ACC112 (cell line): ENCODE measurements around the gene SDK2.

ENCODE experiments used
- H2AFZ ChIP-seq: fragments of 200-600 bp; sonication (generic); one replicate; pipeline ENCODE4 v1.6.0; 2017; ENCODE audit warnings: antibody characterized with exemption, low read length; ENCODE audit not compliant: unreplicated experiment
- H3K27ac ChIP-seq: fragments of 200-600 bp; sonication (generic); 2 replicates; pipeline ENCODE4 v1.5.1; 2014; ENCODE audit warnings: low read depth, mild to moderate bottlenecking, antibody characterized with exemption, low read length, moderate library complexity
- H3K27me3 ChIP-seq: fragments of 200-600 bp; sonication (generic); 2 replicates; pipeline ENCODE4 v1.6.1; 2014; ENCODE audit warnings: mild to moderate bottlenecking, antibody characterized with exemption, low read length, moderate library complexity, mixed read lengths; ENCODE audit not compliant: insufficient read depth
- H3K36me3 ChIP-seq: fragments of 200-600 bp; sonication (generic); 2 replicates; pipeline ENCODE4 v1.6.1; 2016; ENCODE audit warnings: mild to moderate bottlenecking, antibody characterized with exemption, low read length, moderate library complexity, mixed read lengths; ENCODE audit not compliant: insufficient read depth
- H3K4me1 ChIP-seq: fragments of 200-600 bp; sonication (generic); one replicate; pipeline ENCODE4 v1.6.1; 2016; ENCODE audit warnings: low read length, mixed read lengths; ENCODE audit not compliant: insufficient read depth, unreplicated experiment, control insufficient read depth
- H3K4me3 ChIP-seq: fragments of 200-600 bp; sonication (generic); 2 replicates; pipeline ENCODE4 v1.5.1; 2014; ENCODE audit warnings: mild to moderate bottlenecking, low read depth, low read length
- H3K79me2 ChIP-seq: fragments of 200-600 bp; sonication (generic); one replicate; pipeline ENCODE4 v1.6.0; 2016; ENCODE audit warnings: low read length; ENCODE audit not compliant: control insufficient read depth, unreplicated experiment, insufficient read depth

SDK2 gene

GRCh38 chr17:73508057-73508930, 136.0 kb downstream of the SDK2 start:
- no peaks in the 10 kb centered on the region for H3K79me2 ChIP-seq
- no peak overlapping the region for H3K4me3 ChIP-seq
- no peaks in the 10 kb centered on the region for H3K4me1 ChIP-seq
- peaks cover 8% of the 10 kb centered on the region for H3K27me3 ChIP-seq
- no peaks in the 10 kb centered on the region for H3K36me3 ChIP-seq
- H2AFZ ChIP-seq: no peak overlapping the region
- no peak overlapping the region for H3K27ac ChIP-seq

GRCh38 chr17:73506470-73507435, 137.5 kb downstream of the SDK2 start:
- no peak overlapping the region for H2AFZ ChIP-seq
- H3K4me1 ChIP-seq: no peaks in the 10 kb centered on the region
- 0 out of 2 replicates have a peak, but pooled peaks cover 3% of the 10 kb centered on the region for H3K27me3 ChIP-seq
- H3K27ac ChIP-seq: no peak overlapping the region
- H3K79me2 ChIP-seq: no peaks in the 10 kb centered on the region
- no peak overlapping the region for H3K4me3 ChIP-seq
- H3K36me3 ChIP-seq: no peaks in the 10 kb centered on the region

- Histone ChIP-seq H2AFZ (no peak overlapping the region), H3K4me1 (no peaks in the 10 kb centered on the region), H3K27me3 (peaks cover 3% of the 10 kb centered on the region; the same call in 1 of the 2 replicates), H3K79me2 (no peaks in the 10 kb centered on the region), H3K4me3 (no peak overlapping the region), H3K36me3 (no peaks in the 10 kb centered on the region), H3K27ac (no peak overlapping the region)
These were observed 140.7 kb downstream of the SDK2 start for GRCh38 chr17:73503560-73503959.

- H3K4me1 ChIP-seq: no peaks in the 10 kb centered on the region
- no peak overlapping the region for H2AFZ ChIP-seq
- H3K79me2 ChIP-seq: no peaks in the 10 kb centered on the region
- H3K27me3 ChIP-seq: peaks cover 12% of the 10 kb centered on the region
- no peaks in the 10 kb centered on the region for H3K36me3 ChIP-seq
- H3K27ac ChIP-seq: no peak overlapping the region
- no peak overlapping the region for H3K4me3 ChIP-seq
These were observed 143.7 kb downstream of the SDK2 start for GRCh38 chr17:73500414-73500999.

GRCh38 chr17:73498886-73499554, 145.2 kb downstream of the SDK2 start:
- H3K36me3 ChIP-seq: no peaks in the 10 kb centered on the region
- H2AFZ ChIP-seq: no peak overlapping the region
- peaks cover 22% of the 10 kb centered on the region for H3K27me3 ChIP-seq
- no peaks in the 10 kb centered on the region for H3K79me2 ChIP-seq
- H3K4me3 ChIP-seq: no peak overlapping the region
- H3K27ac ChIP-seq: no peak overlapping the region
- H3K4me1 ChIP-seq: no peaks in the 10 kb centered on the region

- H3K4me3 ChIP-seq: no peak overlapping the region
- H2AFZ ChIP-seq: no peak overlapping the region
- H3K27ac ChIP-seq: no peak overlapping the region
- peaks cover 30% of the 10 kb centered on the region for H3K27me3 ChIP-seq
- H3K36me3 ChIP-seq: no peaks in the 10 kb centered on the region
- H3K79me2 ChIP-seq: no peaks in the 10 kb centered on the region
- no peaks in the 10 kb centered on the region for H3K4me1 ChIP-seq
These were observed 146.1 kb downstream of the SDK2 start for GRCh38 chr17:73498176-73498575.

- peaks cover 33% of the 10 kb centered on the region for H3K27me3 ChIP-seq
- no peaks in the 10 kb centered on the region for H3K36me3 ChIP-seq
- H2AFZ ChIP-seq: no peak overlapping the region
- H3K4me3 ChIP-seq: no peak overlapping the region
- no peak overlapping the region for H3K27ac ChIP-seq
- H3K4me1 ChIP-seq: no peaks in the 10 kb centered on the region
- H3K79me2 ChIP-seq: no peaks in the 10 kb centered on the region
These were observed 146.5 kb downstream of the SDK2 start for GRCh38 chr17:73497721-73498120.

GRCh38 chr17:73496232-73496631, 148.0 kb downstream of the SDK2 start:
- H3K27me3 ChIP-seq: peaks cover 44% of the 10 kb centered on the region

GRCh38 chr17:73495641-73496040, 148.6 kb downstream of the SDK2 start:
- Histone ChIP-seq H3K79me2 (no peaks in the 10 kb centered on the region), H3K36me3 (no peaks in the 10 kb centered on the region), H3K4me3 (no peak overlapping the region), H2AFZ (no peak overlapping the region), H3K27me3 (peaks cover 48% of the 10 kb centered on the region), H3K27ac (no peak overlapping the region), H3K4me1 (no peaks in the 10 kb centered on the region)

More at GRCh38 chr17:73496232-73496631, 148.0 kb downstream of the SDK2 start:
- H3K27ac ChIP-seq: no peak overlapping the region
- H3K4me1 ChIP-seq: no peaks in the 10 kb centered on the region
- no peak overlapping the region for H2AFZ ChIP-seq
- H3K4me3 ChIP-seq: no peak overlapping the region
- no peaks in the 10 kb centered on the region for H3K36me3 ChIP-seq
- no peaks in the 10 kb centered on the region for H3K79me2 ChIP-seq

- Histone ChIP-seq H2AFZ (no peak overlapping the region), H3K27me3 (peaks cover 52% of the 10 kb centered on the region), H3K4me3 (no peak overlapping the region), H3K79me2 (no peaks in the 10 kb centered on the region), H3K36me3 (no peaks in the 10 kb centered on the region), H3K27ac (no peak overlapping the region), H3K4me1 (no peaks in the 10 kb centered on the region)
These were observed 149.3 kb downstream of the SDK2 start for GRCh38 chr17:73494950-73495349.
